HCT116 (cell line): ENCODE results near the gene SH3BGR.

Experiments
- CEBPB ChIP-seq: IDR thresholded peaks from 2 replicates; pipeline ENCODE4 v1.6.1; 2012; ENCODE audit warnings: low read depth
- CTCF ChIP-seq, 3 experiments: fragments of 200-600 bp in 1 of 3; sonication (generic) in 1 of 3; IDR thresholded peaks in 2 of 3; conservative IDR thresholded peaks in 1 of 3; 2 replicates each; pipeline ENCODE4 v1.5.1; 2012 to 2017; ENCODE audit warnings: low read depth in 2 of 3, low read length in 2 of 3, antibody characterized with exemption in 1 of 3, borderline replicate concordance in 1 of 3, control low read depth in 1 of 3, mild to moderate bottlenecking in 1 of 3, mixed read lengths in 1 of 3, mixed run types in 1 of 3, moderate library complexity in 1 of 3; ENCODE audit not compliant: insufficient read depth in 1 of 3
- EZH2phosphoT487 ChIP-seq: fragments of 200-600 bp; IDR thresholded peaks from 2 replicates; pipeline ENCODE4 v1.6.1; 2018; ENCODE audit warnings: antibody characterized with exemption, borderline replicate concordance
- JUND ChIP-seq: IDR thresholded peaks from 2 replicates; pipeline ENCODE4 v1.6.1; 2012
- REST ChIP-seq: IDR thresholded peaks from 2 replicates; pipeline ENCODE4 v1.6.1; 2012; ENCODE audit warnings: low read depth
- SIN3A ChIP-seq: IDR thresholded peaks from 2 replicates; pipeline ENCODE4 v1.6.1; 2012; ENCODE audit warnings: low read depth
- YY1 ChIP-seq: IDR thresholded peaks from 2 replicates; pipeline ENCODE4 v1.6.1; 2011; ENCODE audit warnings: low read length, low read depth, moderate library complexity, mild to moderate bottlenecking; ENCODE audit not compliant: insufficient replicate concordance; ENCODE audit errors: extremely low read depth
- ZNF274 ChIP-seq: fragments of 200-500 bp; sonication (Bioruptor generic); IDR thresholded peaks from 2 replicates; pipeline ENCODE4 v1.6.1; 2014; ENCODE audit warnings: mild to moderate bottlenecking, low read depth, low read length, inconsistent platforms
- TF ChIP-seq, protein P1 (sequence below): IDR thresholded peaks from 2 replicates; pipeline ENCODE4 v1.6.1; 2012

- no peak for TF ChIP-seq SIN3A
- no peak for TF ChIP-seq YY1
- TF ChIP-seq CTCF (IDR thresholded peaks at IDR 0.05 in 2 of 3, conservative IDR thresholded peaks at IDR 0.05 in 1 of 3; ENCODE audit: borderline replicate concordance in 1 of 3, insufficient read depth in 1 of 3, low read depth in 2 of 3, low read length in 2 of 3), result no peak
- TF ChIP-seq JUND, result no peak
- TF ChIP-seq REST, result no peak
- TF ChIP-seq, protein P1, sequence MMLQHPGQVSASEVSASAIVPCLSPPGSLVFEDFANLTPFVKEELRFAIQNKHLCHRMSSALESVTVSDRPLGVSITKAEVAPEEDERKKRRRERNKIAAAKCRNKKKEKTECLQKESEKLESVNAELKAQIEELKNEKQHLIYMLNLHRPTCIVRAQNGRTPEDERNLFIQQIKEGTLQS, result no peak
- no peak for TF ChIP-seq EZH2phosphoT487
- no peak for TF ChIP-seq ZNF274
- no peak for TF ChIP-seq CEBPB
Observed at GRCh38 chr21:39489380-39489924, 37.7 kb downstream of the SH3BGR start.
